HepG2 (cell line): ENCODE measurements around the gene MYO15A. TPM values are rescaled to one million over a fixed set of nuclear protein-coding genes. Genes with fewer than 3 reads are reported as not detected.

ENCODE experiments used
- ATAC-seq: fragments of 200-7000 bp; cut with Tn5 transposase; 3 replicates; pipeline ENCODE4 v1.9.1; 2020; ENCODE audit warnings: mild to moderate bottlenecking, moderate library complexity
- BruUV-seq: library from RNA; stranded (reverse); fragments of 400-500 nt; replicated peaks from 2 replicates; lab custom pipeline; 2021; lab: Mats Ljungman, UMichigan
- CTCF ChIA-PET: fragments of 300-600 bp; formaldehyde crosslinking; extraction: SDS; loops from one replicate; lab custom pipeline; 2021; ENCODE audit warnings: low total read pairs, inconsistent platforms, low intra/inter-chr PET ratio; lab: Yijun Ruan, JAX
- POLR2A ChIA-PET: fragments of 350-600 bp; sonication (Branson Sonifier 250); formaldehyde crosslinking; loops from one replicate; lab custom pipeline; 2020; ENCODE audit warnings: antibody characterized with exemption, inconsistent platforms; lab: Yijun Ruan, JAX
- DNase-seq: peaks from one replicate; pipeline ENCODE4 v3.0.0-alpha.2; 2015; ENCODE audit warnings: low spot score
- FAIRE-seq: peaks from 3 replicates; lab custom pipeline; 2011; peaks lifted over from hg19 to GRCh38; lab: Jason Lieb, UNC
- H2AFZ ChIP-seq: one replicate; pipeline ENCODE4 v1.6.1; 2011; ENCODE audit warnings: low read length, inconsistent platforms
- H3K27ac ChIP-seq: fragments of 300-600 bp; 3 replicates; pipeline ENCODE4 v1.8.0; 2011; ENCODE audit warnings: mixed run types, mild to moderate bottlenecking, mixed read lengths, low read length, inconsistent platforms; ENCODE audit not compliant: insufficient read depth; ENCODE audit errors: extremely low read length
- H3K27me3 ChIP-seq, 2 experiments: fragments of 200-600 bp in 1 of 2; 2 replicates in 1 of 2; 3 replicates in 1 of 2; pipeline versions ENCODE4 v1.6.0 to v1.8.0; 2011; ENCODE audit warnings: low read length in 2 of 2, mild to moderate bottlenecking in 2 of 2, moderate library complexity in 2 of 2, inconsistent platforms in 1 of 2; ENCODE audit not compliant: insufficient read depth in 2 of 2, control insufficient read depth in 1 of 2
- H3K36me3 ChIP-seq, 2 experiments: fragments of 200-600 bp in 1 of 2; replicated peaks in 1 of 2; 2 replicates in 1 of 2; 3 replicates in 1 of 2; pipeline versions ENCODE4 v1.5.1 to v1.8.0; 2011; ENCODE audit warnings: low read length in 2 of 2, inconsistent platforms in 1 of 2; ENCODE audit not compliant: insufficient read depth in 2 of 2, control insufficient read depth in 1 of 2
- H3K4me1 ChIP-seq: 2 replicates; pipeline ENCODE4 v1.5.1; 2012; ENCODE audit warnings: low read length, inconsistent platforms; ENCODE audit not compliant: insufficient read depth
- H3K4me2 ChIP-seq: 2 replicates; pipeline ENCODE4 v1.6.0; 2011; ENCODE audit warnings: low read depth, low read length, inconsistent platforms
- H3K4me3 ChIP-seq, 3 experiments: fragments of 200-600 bp in 1 of 3; sonication (generic), shearing (Covaris generic) in 1 of 3; replicated peaks in 1 of 3; 2 replicates each; pipeline ENCODE4 v1.5.1; 2011 to 2016; ENCODE audit warnings: low read length in 3 of 3, inconsistent platforms in 2 of 3, low read depth in 2 of 3, mild to moderate bottlenecking in 2 of 3, control low read depth in 1 of 3, mixed read lengths in 1 of 3; ENCODE audit not compliant: insufficient read depth in 1 of 3
- H3K79me2 ChIP-seq: one replicate; pipeline ENCODE4 v1.6.1; 2011; ENCODE audit warnings: low read length, inconsistent platforms; ENCODE audit not compliant: insufficient read depth
- H3K9ac ChIP-seq: 2 replicates; pipeline ENCODE4 v1.6.0; 2011; ENCODE audit warnings: mild to moderate bottlenecking, low read depth, low read length, inconsistent platforms; ENCODE audit not compliant: insufficient read depth
- H3K9me3 ChIP-seq: 2 replicates; pipeline ENCODE4 v1.5.1; 2012; ENCODE audit warnings: mild to moderate bottlenecking, low read length
- H4K20me1 ChIP-seq: 2 replicates; pipeline ENCODE4 v1.6.0; 2011; ENCODE audit warnings: inconsistent platforms, mild to moderate bottlenecking, low read length, moderate library complexity; ENCODE audit not compliant: insufficient read depth
- CBX1 ChIP-seq: IDR thresholded peaks from one replicate; pipeline ENCODE4 v1.6.1; 2016; ENCODE audit warnings: antibody characterized with exemption, low read depth
- CREBL2 ChIP-seq: sonication (generic); formaldehyde crosslinking; IDR thresholded peaks from 2 replicates; pipeline ENCODE4 v1.8.1; 2023; ENCODE audit warnings: missing genetic modification reagents, mild to moderate bottlenecking, borderline replicate concordance
- GABPB1 ChIP-seq: IDR thresholded peaks from 2 replicates; pipeline ENCODE4 v1.6.1; 2016; ENCODE audit warnings: mild to moderate bottlenecking, missing genetic modification reagents, moderate library complexity, missing compliant biosample characterization
- HNRNPH1 ChIP-seq: fragments of 200-400 bp; formaldehyde crosslinking; optimal IDR thresholded peaks from 2 replicates; pipeline ENCODE3; 2017; ENCODE audit warnings: mild to moderate bottlenecking, low read depth, low read length
- KDM5B ChIP-seq: sonication (generic); formaldehyde crosslinking; IDR thresholded peaks from 2 replicates; pipeline ENCODE4 v1.4.0; 2020; ENCODE audit warnings: missing genetic modification reagents, mild to moderate bottlenecking, borderline replicate concordance
- NFE2L1 ChIP-seq: sonication (generic); formaldehyde crosslinking; IDR thresholded peaks from 2 replicates; pipeline ENCODE4 v1.4.0; 2020; ENCODE audit warnings: missing genetic modification reagents, mild to moderate bottlenecking, borderline replicate concordance
- PCBP1 ChIP-seq: fragments of 200-400 bp; formaldehyde crosslinking; IDR thresholded peaks from 2 replicates; pipeline ENCODE4 v1.6.1; 2017; ENCODE audit warnings: mild to moderate bottlenecking, low read depth, low read length, borderline replicate concordance
- SOX5 ChIP-seq: IDR thresholded peaks from 2 replicates; pipeline ENCODE4 v1.6.1; 2016; ENCODE audit warnings: borderline replicate concordance
- ZNF124 ChIP-seq: sonication (generic); formaldehyde crosslinking; IDR thresholded peaks from 2 replicates; pipeline ENCODE4 v1.4.0; 2020; ENCODE audit warnings: missing genetic modification reagents
- ZNF577 ChIP-seq: sonication (generic); formaldehyde crosslinking; IDR thresholded peaks from 2 replicates; pipeline ENCODE4 v1.4.0; 2020; ENCODE audit warnings: mild to moderate bottlenecking, low read depth, missing genetic modification reagents, borderline replicate concordance
- ZNF607 ChIP-seq: sonication (generic); formaldehyde crosslinking; IDR thresholded peaks from 2 replicates; pipeline ENCODE4 v1.5.1; 2020; ENCODE audit warnings: missing genetic modification reagents, mild to moderate bottlenecking, borderline replicate concordance
- WGBS: methylation state at CpG from one replicate; pipeline ENCODE4 v1.1.6; 2017; ENCODE audit warnings: low lambda C conversion rate; 5-methylcytosine and 5-hydroxymethylcytosine counted together
- in situ Hi-C: cut with HindIII; loops from 2 replicates; pipeline ENCODE4 v1.10.0; 2017; ENCODE audit warnings: low pct_unique_long_range_greater_than_20kb; ENCODE audit not compliant: extremely low pct_ligation_motif_present
- intact Hi-C: fragments of 100-400 bp; cut with micrococcal nuclease; formaldehyde crosslinking; loops from one replicate; pipeline ENCODE4 v1.10.0; 2022; ENCODE audit not compliant: unreplicated experiment
- polyA plus RNA-seq, 8 experiments: library from polyadenylated mRNA; depleted of rRNA in 3 of 8; stranded (reverse) in 7 of 8; unstranded in 1 of 8; fragments of >200 nt; fragmentation: Illumina TruSeq in 4 of 8; extraction: Trizol in 4 of 8; gene quantifications; 2 replicates each; pipeline versions ENCODE4 v1.2.1 to v1.2.3, GENCODE V29; 2011 to 2016; ENCODE audit warnings: low read depth in 4 of 8, missing spikeins in 1 of 8, mixed read lengths in 1 of 8; ENCODE audit not compliant: insufficient read depth in 1 of 8
- total RNA-seq, 5 experiments: library from RNA; depleted of rRNA; stranded (reverse); fragments of >200 nt; fragmentation: Illumina TruSeq; extraction: Trizol; gene quantifications; 2 replicates each; pipeline ENCODE4 v1.2.3, GENCODE V29; 2016; ENCODE audit warnings: low read depth in 1 of 5

The MYO15A gene
- total and polyA plus RNA-seq, 2 of the 13 experiments (the other 11 are each of a cell fraction or from before 2014, with no cell fraction given), result 0.07 to 0.20 TPM

GRCh38 chr17:18101828-18102227, 6.7 kb upstream of the MYO15A start:
- BruUV-seq, result no TSS peak
- ChIA-PET POLR2A (no interaction called here), CTCF (no interaction called here)
- Histone ChIP-seq H3K27me3 (no peaks in the 10 kb centered on the region), H3K4me3 (no peak overlapping the region), H4K20me1 (no peaks in the 10 kb centered on the region), H3K4me2 (no peak overlapping the region), H3K36me3 (peaks cover 19 to 51% of the 10 kb centered on the region in 2 experiments; a peak in 4 of 5 replicates), H3K9ac (no peak overlapping the region), H3K79me2 (no peaks in the 10 kb centered on the region), H2AFZ (no peak overlapping the region), H3K27ac (no peak overlapping the region), H3K4me1 (no peaks in the 10 kb centered on the region), H3K9me3 (no peaks in the 10 kb centered on the region)
- FAIRE-seq, result no peak
- no peak for TF ChIP-seq CBX1
- no peak for TF ChIP-seq PCBP1
- TF ChIP-seq ZNF607 (CRISPR knock-in tag), result no peak
- in situ Hi-C loops (loop anchor here (25.0 kb wide), 1 partner anchor 90 kb away; no protein-coding TSS in a partner anchor), intact Hi-C loops (no loop called here)
- WGBS, result 95% methylated on average over 9 of the region's 9 CpGs
- ATAC-seq, result no peak
- no peak for DNase-seq

GRCh38 chr17:18102640-18103039, 5.9 kb upstream of the MYO15A start:
- in situ Hi-C loops, result loop anchor here (25.0 kb wide), 1 partner anchor 90 kb away; no protein-coding TSS in a partner anchor
- intact Hi-C loops, result no loop called here
- ChIA-PET POLR2A (no interaction called here), CTCF (no interaction called here)
- no peaks in the 10 kb centered on the region for H3K9me3 ChIP-seq
- no TSS peak for BruUV-seq
- TF ChIP-seq GABPB1 (CRISPR knock-in tag) (no peak), CREBL2 (CRISPR knock-in tag) (no peak), HNRNPH1 (no peak), SOX5 (no peak), KDM5B (no peak), ZNF124 (CRISPR knock-in tag) (no peak), ZNF577 (CRISPR knock-in tag) (no peak), NFE2L1 (CRISPR knock-in tag) (no peak)
- 86% methylated on average over 1 of the region's 3 CpGs for WGBS
- H3K27me3 ChIP-seq, result no peaks in the 10 kb centered on the region
- H3K79me2 ChIP-seq, result no peaks in the 10 kb centered on the region
- no peaks in the 10 kb centered on the region for H4K20me1 ChIP-seq
- DNase-seq (no peak), FAIRE-seq (no peak), ATAC-seq (no peak)
- no peak overlapping the region for H3K27ac ChIP-seq
- H3K4me3 ChIP-seq, result no peak overlapping the region
- no peak overlapping the region for H3K9ac ChIP-seq
- no peak overlapping the region for H3K4me2 ChIP-seq
- H3K4me1 ChIP-seq, result no peaks in the 10 kb centered on the region
- peaks cover 17 to 47% of the 10 kb centered on the region in 2 experiments; a peak in 4 of 5 replicates for H3K36me3 ChIP-seq
- H2AFZ ChIP-seq, result no peak overlapping the region
